ENCODE measurements around the gene DCDC2.

GRCh38 chr6:24251339-24251738 lies 106.5 kb downstream of the DCDC2 start:
- TF ChIP-seq CTCF (conservative IDR thresholded peaks at IDR 0.05) = no peak
- no peak for TF ChIP-seq EZH2 (IDR thresholded peaks at IDR 0.05; ENCODE audit: low read depth)
